GM12875 (cell line): ENCODE data around the gene CPEB3.

Source experiments
- H3K4me3 ChIP-seq: one replicate; pipeline ENCODE4 v1.5.1; 2011; ENCODE audit warnings: low read depth, low read length, control low read depth
- CTCF ChIP-seq: IDR thresholded peaks from 2 replicates; pipeline ENCODE4 v1.5.1; 2011; ENCODE audit warnings: low read depth, mild to moderate bottlenecking, control low read depth, inconsistent platforms, low read length, moderate library complexity, borderline replicate concordance; ENCODE audit not compliant: insufficient read depth

Gene CPEB3

GRCh38 chr10:92113911-92114600 is 176.8 kb downstream of the CPEB3 start:
- H3K4me3 ChIP-seq: no peak overlapping the region
- TF ChIP-seq CTCF: no peak

- no peak overlapping the region for H3K4me3 ChIP-seq
- no peak for TF ChIP-seq CTCF
Measured at GRCh38 chr10:92112462-92112861, 178.4 kb downstream of the CPEB3 start.

GRCh38 chr10:92111336-92111939 is 179.4 kb downstream of the CPEB3 start:
- H3K4me3 ChIP-seq: no peak overlapping the region
- TF ChIP-seq CTCF: no peak

- no peak overlapping the region for H3K4me3 ChIP-seq
- TF ChIP-seq CTCF: no peak
Measured at GRCh38 chr10:92110039-92110794, 180.7 kb downstream of the CPEB3 start.

- H3K4me3 ChIP-seq: no peak overlapping the region
- TF ChIP-seq CTCF: no peak
Measured at GRCh38 chr10:92108747-92109146, 182.1 kb downstream of the CPEB3 start.

- no peak overlapping the region for H3K4me3 ChIP-seq
- no peak for TF ChIP-seq CTCF
Measured at GRCh38 chr10:92108120-92108519, 182.8 kb downstream of the CPEB3 start.

GRCh38 chr10:92103376-92104090 is 187.3 kb downstream of the CPEB3 start:
- H3K4me3 ChIP-seq: no peak overlapping the region
- TF ChIP-seq CTCF: no peak
